Stimulated activated CD8-positive, alpha-beta memory T cell treated with anti-CD3 and anti-CD28 coated beads, Interleukin-4, amount 100 ng/mL, for 1 hour (primary cell): ENCODE measurements around the gene NEK2.
"Not testable (repeated sequence)": the region's sequence is repeated elsewhere in the genome, so short reads cannot be mapped to it uniquely, and the experiment has no call there.

ENCODE experiments used
- DNase-seq, 2 donors: peaks; one replicate each; pipeline ENCODE4 v3.0.0-alpha.2; 2020; ENCODE audit warnings: low read depth in 2 of 2, low spot score in 1 of 2

NEK2 gene

DNA sequence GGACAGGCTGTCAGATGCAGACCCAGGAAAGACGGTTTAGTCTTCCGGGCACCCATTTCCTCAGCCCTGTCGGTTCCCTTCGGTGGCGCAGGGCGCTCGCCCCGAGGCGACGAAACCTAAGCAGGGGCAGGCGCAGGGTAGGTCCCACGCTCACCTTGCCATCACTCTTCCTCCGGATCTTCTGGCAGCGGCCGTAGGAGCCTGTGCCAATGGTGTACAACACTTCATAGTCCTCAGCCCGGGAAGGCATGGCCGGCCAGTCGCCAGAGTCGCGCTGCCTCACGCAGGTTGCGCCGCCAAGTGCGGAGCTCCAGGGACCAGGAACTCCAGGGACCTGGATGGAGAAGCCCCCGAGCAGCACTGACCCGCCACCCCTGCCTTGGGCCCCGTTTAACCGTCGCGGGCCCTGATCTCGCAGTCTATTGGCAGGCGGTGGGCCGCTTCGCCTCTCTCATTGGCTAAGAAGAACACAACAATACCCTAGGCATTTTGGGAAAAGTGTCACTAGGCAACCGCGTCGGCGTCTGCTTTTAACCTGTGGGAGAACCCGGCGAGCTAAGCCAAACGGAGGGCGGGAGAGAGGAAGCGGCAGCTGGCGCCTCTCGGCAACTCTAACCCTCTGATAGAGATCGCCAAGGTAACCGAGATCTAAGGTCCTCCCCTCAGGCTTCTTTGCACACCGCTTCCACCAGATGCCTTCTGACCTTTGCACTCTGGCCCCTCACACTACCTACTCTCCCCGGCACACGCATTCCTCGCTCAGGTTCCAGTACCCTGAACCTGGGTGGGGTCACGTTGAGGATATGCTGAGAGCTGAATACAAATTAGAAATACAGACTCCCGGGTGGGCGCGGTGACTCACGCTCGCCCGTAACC lies at the start of gene NEK2:
NEK2 (minus strand) TSS at position 392 of the 876 bp plus-strand sequence; CDS start at position 250, 142 bp downstream.
- peak; percentile 58 to 69 for DNase-seq

DNA sequence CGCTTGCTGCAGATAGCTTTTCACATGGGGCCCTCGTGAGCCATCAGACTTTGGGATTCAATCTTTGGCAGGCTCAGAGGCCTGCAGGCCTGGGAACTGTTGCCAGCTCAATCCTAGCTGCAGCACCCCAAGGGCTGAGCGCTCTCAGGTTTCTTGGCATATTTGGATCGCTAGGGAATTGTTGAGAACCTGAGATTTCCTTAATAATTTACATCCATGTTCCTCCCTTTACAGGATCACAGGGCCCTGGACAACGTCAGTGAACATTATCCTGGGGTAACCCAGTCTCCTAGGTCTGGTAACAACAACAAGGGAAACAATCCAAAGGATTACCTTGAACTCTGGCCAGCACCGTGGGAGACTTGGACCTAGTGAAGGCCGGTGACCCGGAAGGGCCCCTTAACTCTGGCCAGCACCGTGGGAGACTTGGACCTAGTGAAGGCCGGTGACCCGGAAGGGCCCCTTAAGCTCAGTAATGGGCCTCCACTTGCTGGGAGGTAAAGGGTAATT lies 49.3 kb upstream of the NEK2 start:
- DNase-seq: no peak

DNA sequence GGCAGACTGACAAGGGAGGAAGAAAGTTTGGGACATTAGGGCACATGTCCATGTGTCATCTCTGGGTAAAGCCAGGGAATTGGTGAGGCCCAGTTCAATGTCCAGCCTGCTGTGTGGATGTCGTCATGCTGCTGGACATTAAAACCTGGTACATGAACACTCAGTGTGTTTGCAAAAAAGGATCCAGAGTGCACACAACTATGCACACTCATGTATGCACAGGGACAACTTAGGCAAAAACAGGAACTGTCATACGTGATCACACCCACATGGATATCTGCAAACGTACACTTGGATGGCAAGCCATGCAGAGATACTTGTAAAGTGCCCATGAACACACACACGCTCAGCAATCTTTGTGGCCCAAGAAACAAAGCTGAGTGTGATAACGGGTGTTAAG lies 47.9 kb upstream of the NEK2 start:
- DNase-seq: no peak

DNA sequence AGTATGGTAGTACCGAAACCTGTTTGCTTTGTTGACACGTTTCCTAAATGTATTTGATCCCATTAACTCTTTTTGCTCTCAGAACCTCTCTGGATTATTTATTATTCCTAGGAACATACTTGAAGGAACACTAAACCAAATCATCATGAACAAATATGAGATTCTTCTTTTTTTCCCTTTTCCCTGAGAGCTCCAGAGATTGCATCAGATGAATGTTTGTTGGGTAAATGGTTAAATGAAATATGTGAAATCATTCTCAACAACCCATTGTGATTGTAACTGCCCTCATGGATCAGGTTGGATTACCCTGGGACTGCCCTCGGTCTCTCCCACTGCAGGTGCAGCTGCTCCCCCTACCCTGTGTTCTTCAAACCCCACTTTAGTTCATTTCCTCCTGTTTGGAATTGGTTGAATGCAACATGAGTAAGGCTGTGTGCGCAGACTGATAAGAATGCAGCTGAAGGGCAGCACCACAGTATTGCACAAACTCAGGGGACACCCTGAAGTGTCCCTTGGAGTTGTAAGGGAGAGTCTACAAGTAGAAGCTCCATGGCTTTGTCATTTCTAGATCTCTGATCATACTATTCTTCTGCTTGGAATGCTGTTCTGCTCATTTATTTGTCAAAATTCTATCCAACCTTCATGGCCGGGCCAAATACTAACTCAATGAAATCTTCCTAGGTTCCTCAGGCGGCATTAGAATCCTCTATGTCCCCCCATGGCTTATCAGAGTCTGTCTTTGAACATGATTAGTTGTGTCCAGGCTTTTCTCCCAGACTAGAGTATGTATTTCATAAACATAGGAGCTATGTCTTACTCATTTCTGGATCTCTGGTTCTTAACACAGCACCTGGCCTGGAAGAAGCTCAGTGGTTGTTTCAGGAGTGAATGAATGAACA lies 47.1 kb upstream of the NEK2 start:
- no peak for DNase-seq

DNA sequence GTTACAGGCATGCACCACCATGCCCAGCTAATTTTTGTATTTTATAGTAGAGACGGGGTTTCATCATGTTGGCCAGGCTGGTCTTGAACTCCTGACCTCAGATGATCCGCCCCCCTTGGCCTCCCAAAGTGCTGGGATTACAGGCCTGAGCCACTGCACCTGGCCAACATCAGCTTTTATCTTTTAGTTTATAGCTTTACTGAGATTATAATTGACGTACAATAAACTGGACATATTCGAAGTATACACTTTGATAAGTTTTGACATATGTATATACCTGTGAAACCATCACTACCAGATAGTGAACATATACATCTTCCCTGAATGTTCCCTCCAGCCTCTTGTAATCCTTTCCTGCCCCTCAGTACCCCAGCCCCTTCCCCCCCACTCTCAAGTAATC lies 41.1 kb upstream of the NEK2 start:
- DNase-seq: not testable (repeated sequence)

DNA sequence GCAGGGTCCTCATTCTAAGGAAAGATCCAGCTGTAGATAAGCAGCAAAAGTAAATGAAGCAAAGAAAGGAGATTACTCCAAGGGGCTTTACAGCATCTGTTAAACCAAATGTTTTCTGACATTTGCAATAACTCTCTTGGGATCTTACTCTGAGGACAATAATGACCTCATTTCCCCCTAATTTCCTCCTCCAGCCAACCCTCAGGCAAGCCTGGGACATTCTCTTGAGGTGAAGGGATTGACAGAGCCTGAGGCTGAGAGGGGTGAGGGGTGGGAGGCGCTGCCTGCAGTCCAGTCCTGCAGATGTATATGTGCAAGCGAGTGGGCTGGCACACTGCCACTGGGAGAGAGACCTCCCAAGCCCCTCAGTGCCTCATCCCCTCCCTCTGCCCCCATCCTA lies 40.5 kb upstream of the NEK2 start:
- DNase-seq: no peak

DNA sequence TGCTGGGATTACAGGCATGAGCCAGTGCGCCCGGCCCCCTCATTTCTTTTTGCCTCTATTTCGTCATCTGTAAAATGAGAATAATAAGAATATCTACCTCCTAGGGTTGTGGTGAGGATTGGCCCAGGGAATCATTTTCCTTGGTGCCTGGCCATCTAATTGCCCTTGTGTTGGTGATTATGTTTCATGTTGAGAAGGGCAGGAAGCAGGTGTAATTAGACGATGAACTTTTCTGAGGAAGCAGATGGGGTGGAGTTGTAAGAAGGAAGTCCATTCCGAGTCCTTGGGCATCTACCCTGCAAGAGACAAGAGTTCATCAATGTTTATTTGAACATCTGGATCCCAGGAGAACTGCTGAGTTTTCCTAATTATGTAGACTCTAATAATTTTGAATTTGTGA lies 38.7 kb upstream of the NEK2 start:
- no peak for DNase-seq

DNA sequence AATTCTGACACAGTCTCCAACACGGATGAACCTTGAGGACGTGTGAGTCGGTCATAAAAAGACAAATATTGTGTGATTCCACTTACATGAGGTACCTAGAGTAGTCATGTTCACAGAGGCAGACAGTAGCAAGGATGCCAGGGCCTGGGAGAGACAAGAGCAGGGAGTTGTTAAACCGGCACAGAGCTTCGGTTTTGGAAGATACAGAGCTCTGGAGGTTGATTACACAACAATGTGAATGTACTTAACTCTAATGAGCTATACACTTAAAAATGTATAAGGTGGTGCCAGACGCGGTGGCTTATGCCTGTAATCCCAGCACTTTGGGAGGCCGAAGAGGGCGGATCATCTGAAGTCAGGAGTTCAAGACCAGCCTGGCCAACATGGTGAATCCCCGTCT lies 37.8 kb upstream of the NEK2 start:
- DNase-seq: no peak

DNA sequence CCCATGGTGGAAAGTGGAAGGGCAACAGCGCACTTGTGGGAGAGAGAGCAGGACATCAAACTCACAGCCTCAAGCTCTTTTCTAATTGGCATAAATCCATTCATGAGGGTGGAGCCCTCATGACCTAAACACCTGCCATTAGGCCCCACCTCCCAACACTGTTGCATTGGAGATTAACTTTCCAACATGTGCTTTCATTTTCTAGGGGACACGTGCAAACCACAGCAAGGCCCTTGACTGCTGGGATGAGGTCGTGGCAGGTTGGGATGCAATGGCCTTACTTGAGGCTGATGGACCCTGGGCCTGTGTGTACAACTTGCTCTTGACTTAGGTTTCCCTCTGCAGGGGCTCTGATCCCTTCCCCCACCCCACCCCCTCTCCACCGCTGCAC lies 35.9 kb upstream of the NEK2 start:
- no peak for DNase-seq

DNA sequence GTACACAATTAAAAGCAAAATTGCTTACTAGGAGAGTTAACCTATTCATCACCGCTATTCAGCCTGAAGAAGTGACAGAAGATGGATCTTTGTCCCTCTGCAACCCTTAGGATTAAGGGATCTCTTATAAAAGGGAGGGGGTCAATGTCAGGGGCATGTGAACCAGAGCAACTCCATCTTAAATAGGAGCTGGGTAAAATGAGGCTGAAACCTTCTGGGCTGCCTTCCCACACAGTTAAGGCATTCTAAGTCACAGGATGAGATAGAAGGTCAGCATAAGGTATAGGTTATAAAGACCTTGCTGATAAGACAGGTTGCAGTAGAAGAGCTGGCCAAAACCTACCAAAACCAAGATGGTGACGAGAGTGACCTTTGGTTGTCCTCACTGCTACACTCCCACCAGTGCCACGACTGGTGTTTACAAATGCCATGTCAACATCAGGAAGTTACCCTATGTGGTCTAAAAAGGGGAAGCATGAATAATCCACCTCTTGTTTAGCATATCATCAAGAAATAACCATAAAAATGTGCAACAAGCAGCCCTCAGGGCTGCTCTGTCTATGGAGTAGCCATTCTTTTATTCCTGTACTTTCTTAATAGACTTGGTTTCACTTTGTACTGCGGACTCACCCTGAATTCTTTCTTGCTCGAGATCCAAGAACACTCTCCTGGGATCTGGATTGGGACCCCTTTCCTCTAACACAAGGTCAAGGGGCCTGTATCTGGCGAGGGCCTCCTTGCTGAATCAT lies 35.3 kb upstream of the NEK2 start:
- no peak for DNase-seq

DNA sequence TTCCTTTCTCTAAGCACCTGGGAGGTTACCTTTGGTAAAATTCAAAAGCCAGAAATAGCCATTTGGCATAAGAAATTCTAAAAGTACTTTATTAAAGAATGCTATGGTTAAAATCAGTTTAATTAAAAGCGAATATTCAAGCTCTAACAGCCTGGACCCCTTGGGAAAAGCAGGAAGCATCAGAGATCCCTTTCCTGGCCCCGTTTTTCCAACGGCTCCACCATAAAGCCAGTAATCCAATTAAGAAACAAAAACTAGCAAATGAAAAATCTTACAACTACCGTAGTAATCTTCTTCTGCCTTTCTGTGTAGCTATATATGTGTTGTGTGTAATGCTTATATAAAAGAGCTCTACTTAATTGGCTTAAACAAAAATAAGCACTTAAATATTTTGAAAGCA lies 33.5 kb upstream of the NEK2 start:
- DNase-seq: no peak

DNA sequence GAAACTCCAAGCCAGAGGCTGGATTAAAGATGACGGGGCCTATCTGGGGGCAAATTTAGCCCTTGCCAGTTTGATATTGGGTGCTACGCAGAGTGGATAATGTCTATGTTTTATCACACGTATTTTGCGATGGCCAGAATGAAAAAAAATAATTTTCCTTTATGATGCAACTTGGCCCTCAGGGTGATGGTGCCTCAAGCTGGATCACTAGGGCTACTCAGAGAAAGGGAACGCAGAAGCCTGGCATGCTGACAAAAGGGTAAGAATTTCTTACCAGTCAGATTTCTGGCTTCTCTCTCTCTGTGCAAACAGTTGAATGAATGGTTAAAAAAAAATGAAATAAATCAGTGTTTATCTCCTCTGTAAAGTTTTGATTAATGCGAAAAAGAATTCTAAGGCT lies 32.6 kb upstream of the NEK2 start:
- no peak for DNase-seq

DNA sequence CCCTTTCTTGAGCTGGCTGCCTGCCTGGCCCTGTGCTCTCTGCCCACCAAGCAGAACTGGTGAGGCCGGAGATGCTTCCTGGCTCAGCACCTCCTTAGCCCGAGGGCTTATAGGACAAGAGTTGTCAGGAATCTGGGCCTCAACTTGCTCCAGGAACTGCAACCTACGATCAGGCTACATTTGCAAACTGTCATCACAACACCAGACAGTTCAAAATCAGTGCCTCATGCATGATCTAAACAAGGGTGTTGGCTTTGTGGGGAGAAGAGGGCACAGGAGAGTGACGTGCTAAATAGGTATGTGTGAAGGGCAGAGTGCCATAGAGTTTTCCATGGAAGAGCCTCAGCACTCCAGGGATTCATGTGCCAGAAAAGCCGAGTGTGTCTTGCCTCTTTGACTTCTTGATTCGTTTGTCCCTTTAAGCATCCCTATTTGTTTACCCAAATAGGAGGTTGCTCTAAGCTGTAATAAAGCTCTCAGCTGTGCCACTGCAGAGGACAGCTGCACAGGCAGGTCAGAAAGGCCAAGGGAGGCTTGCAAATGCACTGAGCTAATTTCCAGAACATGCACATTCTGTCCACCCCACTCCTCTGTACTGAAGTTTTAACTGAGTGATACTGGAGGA lies 30.2 kb upstream of the NEK2 start:
- DNase-seq: no peak

DNA sequence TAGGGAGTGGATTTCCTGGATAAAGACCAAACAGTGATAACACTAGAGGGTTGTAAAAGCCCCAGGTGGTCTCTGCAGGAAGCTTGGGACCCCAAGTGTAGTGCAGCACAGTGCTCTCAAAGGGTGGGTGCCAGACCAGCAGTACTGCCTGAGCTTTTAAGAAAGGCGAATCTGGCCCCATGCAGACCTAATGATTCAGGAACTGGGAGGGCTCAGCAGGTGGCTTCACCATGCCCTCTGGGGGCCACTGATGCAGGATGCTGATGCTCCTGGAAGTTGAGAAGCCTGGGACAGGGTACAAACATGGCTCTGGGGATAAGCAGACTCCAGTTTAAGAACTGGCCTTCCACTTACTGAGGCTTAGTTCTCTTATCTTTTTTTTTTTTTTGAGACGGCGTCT lies 29.1 kb upstream of the NEK2 start:
- no peak for DNase-seq

DNA sequence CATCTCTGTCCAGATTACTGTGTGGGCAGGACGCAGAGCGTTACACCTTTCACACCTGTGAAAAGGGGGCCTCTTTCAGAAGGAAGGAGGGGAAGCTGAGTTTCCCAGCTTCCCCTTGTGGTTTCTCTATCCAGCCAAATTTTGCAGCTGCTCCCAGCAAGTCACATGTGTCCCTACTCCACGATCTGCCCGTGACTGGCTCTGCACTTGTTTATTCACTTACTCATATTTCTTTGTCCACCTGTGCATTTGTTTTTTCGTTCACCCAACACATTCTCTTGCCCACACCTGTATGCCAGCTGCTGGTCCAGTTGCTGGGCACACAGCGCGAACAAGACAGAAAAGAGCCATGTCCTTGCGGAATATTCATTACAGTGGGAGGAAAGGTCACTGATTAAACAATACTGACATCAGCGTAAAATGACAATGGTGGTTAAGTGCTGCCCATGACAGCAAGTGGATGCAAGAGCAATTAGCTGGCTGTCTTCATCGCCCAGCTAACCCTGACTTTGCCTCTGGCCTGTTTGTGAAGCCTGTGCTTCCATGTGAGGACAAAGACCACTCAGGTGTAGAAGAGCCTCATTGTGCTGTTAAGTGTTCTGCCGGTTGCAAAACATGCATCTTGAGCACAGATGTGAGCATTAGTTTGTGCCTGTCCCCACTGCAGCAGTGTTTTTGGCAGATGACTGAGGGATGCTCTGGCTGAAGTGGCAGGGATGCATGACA lies 28.6 kb upstream of the NEK2 start:
- DNase-seq: no peak

DNA sequence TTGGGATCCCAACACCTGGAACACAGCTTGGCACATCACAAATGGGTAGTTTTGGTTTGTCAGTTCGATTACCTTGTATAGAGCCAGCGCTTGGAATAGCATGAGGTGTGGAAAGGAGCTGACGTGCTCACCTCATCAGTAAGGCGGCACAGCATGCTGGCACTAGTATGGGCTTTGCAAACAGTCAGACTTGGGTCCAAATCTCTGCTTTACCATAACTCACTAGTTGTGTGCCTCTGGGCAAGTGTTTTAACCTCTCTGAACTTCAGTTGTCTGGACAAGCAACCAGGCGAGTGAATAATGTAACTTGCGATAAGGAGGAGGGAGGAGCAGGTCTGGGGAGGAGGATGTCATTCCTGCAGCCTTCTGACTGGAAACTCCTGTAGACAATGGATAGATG lies 26.3 kb upstream of the NEK2 start:
- DNase-seq: no peak

DNA sequence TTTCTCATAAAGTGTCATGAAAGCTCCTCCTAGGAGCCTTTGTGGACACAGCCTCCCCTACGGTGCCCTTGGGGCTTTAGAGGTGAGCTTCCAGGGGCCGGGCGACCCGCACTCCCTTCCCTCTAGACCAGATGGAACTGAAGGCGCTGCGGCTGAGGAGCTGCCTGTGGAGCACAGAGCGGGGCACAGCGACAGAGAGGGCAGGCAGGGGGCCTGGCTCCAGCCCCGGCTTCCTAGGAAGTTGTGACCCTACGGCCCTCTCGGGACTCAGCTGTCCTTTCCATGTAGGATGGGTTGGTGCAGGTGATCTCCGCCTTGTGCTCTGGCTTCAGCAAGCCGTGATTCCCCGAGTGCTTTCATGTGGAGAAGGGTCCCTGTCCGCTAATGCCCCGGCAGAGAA lies 23.6 kb upstream of the NEK2 start:
- DNase-seq: no peak

DNA sequence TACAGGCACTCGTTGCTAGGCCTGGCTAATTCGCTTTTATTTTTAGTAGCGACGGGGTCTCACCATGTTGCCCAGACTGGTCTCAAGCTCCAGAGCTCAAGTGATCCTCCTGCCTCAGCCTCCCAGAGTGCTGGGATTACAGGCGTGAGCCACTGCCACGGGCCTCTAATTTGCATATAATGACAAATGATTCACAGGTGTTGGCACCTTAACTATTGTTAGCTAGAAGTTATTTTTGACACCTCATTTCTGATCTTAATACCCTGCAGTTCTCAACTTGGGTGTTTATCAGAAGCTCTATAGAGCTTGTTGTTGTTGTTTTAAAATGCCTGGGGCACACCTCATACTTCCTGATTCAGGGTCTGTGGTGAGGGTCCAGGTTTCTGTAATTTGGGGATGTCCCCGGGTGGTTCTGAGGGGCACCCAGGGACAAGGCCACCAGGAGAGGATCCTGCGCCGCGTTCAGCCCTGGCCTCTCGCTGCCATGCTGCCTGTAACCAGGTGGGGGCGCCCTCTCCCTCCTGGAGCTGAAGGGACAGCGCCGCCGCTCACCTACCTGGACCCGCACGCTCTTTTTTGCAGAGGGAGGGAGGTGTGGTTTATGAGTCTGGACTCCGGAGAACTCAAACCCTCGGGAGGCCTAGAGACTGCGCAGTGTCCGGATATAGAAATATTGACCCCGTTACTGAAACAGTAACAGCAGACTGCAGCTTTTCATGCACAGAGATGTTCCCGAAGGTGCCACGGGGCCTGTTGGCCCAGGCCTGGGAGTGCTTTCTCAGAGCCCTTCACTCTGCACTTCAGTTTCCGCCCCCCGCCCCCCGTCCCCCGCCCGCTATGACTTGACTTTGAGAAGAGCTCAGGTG lies 23.0 kb upstream of the NEK2 start:
- DNase-seq: peak; percentile 64 to 69

DNA sequence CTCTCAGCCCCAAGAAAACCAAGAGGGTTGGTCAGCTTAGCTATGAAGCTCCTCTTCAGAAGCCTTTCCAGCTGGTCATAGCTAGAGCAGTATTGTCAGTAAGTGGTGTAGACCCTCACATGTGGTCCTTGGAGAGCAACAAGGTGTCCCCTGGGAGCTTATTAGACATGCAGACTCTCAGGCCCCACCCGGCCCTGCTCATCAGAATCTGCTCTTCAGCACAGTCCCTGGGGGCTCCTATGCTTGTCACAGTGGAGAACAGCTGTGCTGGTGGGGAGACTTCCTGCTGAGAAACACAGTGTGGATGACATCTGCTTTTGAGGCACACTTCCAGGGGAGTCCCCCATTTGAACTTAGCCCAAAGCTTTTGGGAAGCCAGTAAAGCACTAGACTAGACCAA lies 21.9 kb upstream of the NEK2 start:
- no peak for DNase-seq
